Measurements from ENCODE around the gene EEFSEC. TPM values are rescaled to one million over a fixed set of nuclear protein-coding genes. Genes with fewer than 3 reads are reported as not detected.

The EEFSEC gene
- total RNA-seq, 1 experiment from 2014 or later = 37.7 TPM

DNA sequence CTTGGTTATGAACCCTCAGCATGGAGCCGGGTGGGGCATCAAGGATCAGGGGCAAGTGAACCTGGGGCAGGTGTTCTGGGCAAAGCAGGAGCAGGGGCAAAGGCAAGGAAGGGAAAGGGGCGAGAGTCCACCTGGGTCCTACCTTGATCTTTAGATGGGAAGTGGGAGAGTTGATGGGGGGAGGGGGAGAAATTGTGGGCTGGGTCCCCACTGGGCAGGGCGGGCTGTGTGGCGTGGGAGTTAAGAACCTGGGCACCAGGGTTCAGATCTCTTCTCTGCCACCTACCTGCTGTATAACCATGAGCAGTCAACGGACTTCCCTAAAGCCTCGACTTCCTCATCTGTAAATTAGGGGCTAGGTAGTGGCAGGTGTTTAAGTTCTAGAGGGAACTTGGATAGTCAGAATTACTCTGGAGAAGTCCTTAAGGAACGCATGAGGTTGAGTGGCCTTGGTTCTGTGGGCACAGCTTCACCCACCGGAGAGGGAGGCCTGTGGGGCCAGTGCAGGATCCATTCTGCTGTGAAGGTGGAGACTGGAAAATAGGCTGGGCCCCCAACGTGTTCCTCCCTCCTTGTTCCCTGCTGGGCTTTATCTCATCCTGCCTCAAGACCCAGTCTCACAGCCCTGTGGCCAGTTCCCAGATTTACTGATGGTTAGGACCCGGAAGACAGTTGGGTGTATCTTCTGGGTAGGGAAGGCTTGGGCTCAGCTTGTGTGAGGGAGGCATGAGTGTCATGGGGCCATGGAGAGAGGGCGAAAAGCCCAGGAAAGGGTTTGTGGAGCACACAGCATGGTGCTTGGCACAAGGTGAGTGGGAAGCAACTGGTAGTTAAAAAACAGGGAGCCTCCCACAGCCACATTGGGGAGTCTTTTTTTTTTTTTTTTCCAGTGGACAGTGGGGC is 90.6 kb downstream of the EEFSEC start:
- TF ChIP-seq, protein P1, sequence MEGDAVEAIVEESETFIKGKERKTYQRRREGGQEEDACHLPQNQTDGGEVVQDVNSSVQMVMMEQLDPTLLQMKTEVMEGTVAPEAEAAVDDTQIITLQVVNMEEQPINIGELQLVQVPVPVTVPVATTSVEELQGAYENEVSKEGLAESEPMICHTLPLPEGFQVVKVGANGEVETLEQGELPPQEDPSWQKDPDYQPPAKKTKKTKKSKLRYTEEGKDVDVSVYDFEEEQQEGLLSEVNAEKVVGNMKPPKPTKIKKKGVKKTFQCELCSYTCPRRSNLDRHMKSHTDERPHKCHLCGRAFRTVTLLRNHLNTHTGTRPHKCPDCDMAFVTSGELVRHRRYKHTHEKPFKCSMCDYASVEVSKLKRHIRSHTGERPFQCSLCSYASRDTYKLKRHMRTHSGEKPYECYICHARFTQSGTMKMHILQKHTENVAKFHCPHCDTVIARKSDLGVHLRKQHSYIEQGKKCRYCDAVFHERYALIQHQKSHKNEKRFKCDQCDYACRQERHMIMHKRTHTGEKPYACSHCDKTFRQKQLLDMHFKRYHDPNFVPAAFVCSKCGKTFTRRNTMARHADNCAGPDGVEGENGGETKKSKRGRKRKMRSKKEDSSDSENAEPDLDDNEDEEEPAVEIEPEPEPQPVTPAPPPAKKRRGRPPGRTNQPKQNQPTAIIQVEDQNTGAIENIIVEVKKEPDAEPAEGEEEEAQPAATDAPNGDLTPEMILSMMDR (IDR thresholded peaks at IDR 0.05; ENCODE audit: unreplicated experiment) = no peak
- H3K4me1 Mint-ChIP-seq (ENCODE audit: low read depth, unreplicated experiment) = no peaks in the 10 kb centered on the region
- peaks cover 6% of the 10 kb centered on the region for H3K36me3 Mint-ChIP-seq (ENCODE audit: insufficient read depth, unreplicated experiment)
- CTCF ChIA-PET = interaction anchor here (1.0 kb wide), 1 partner anchor 29 kb away, joined by 3 read pairs; no protein-coding TSS in a partner anchor
- H3K27ac Mint-ChIP-seq (ENCODE audit: unreplicated experiment) = no peak overlapping the region
- H3K9me3 Mint-ChIP-seq (ENCODE audit: low read depth, unreplicated experiment) = no peaks in the 10 kb centered on the region
- no peak overlapping the region for H3K4me3 Mint-ChIP-seq (ENCODE audit: low read depth, unreplicated experiment)
- no peak for DNase-seq
- intact Hi-C loops (cut with micrococcal nuclease; ENCODE audit: unreplicated experiment) = no loop called here
- H3K27me3 Mint-ChIP-seq (ENCODE audit: unreplicated experiment) = no peaks in the 10 kb centered on the region
- BruUV-seq (replicated peaks) = no TSS peak

GRCh38 chr3:128245460-128245859 is 92.2 kb downstream of the EEFSEC start:
- H3K27me3 Mint-ChIP-seq (ENCODE audit: unreplicated experiment) = no peaks in the 10 kb centered on the region
- no peak for DNase-seq
- TF ChIP-seq, protein P1 (IDR thresholded peaks at IDR 0.05; ENCODE audit: unreplicated experiment) = no peak
- no TSS peak for BruUV-seq (replicated peaks)
- H3K27ac Mint-ChIP-seq (ENCODE audit: unreplicated experiment) = no peak overlapping the region
- peaks cover 6% of the 10 kb centered on the region for H3K36me3 Mint-ChIP-seq (ENCODE audit: insufficient read depth, unreplicated experiment)
- intact Hi-C loops (cut with micrococcal nuclease; ENCODE audit: unreplicated experiment) = no loop called here
- no peaks in the 10 kb centered on the region for H3K9me3 Mint-ChIP-seq (ENCODE audit: low read depth, unreplicated experiment)
- H3K4me3 Mint-ChIP-seq (ENCODE audit: low read depth, unreplicated experiment) = no peak overlapping the region
- no peaks in the 10 kb centered on the region for H3K4me1 Mint-ChIP-seq (ENCODE audit: low read depth, unreplicated experiment)
- CTCF ChIA-PET = no interaction called here

GRCh38 chr3:128247666-128248409 is 94.6 kb downstream of the EEFSEC start:
- Mint-ChIP-seq H3K27ac (ENCODE audit: unreplicated experiment) (no peak overlapping the region), H3K36me3 (ENCODE audit: insufficient read depth, unreplicated experiment) (peaks cover 6% of the 10 kb centered on the region), H3K9me3 (ENCODE audit: low read depth, unreplicated experiment) (no peaks in the 10 kb centered on the region), H3K4me1 (ENCODE audit: low read depth, unreplicated experiment) (no peaks in the 10 kb centered on the region), H3K27me3 (ENCODE audit: unreplicated experiment) (no peaks in the 10 kb centered on the region), H3K4me3 (ENCODE audit: low read depth, unreplicated experiment) (no peak overlapping the region)
- DNase-seq = no peak
- CTCF ChIA-PET = no interaction called here
- BruUV-seq (replicated peaks) = no TSS peak
- TF ChIP-seq, protein P1 (IDR thresholded peaks at IDR 0.05; ENCODE audit: unreplicated experiment) = no peak
- intact Hi-C loops (cut with micrococcal nuclease; ENCODE audit: unreplicated experiment) = no loop called here

DNA sequence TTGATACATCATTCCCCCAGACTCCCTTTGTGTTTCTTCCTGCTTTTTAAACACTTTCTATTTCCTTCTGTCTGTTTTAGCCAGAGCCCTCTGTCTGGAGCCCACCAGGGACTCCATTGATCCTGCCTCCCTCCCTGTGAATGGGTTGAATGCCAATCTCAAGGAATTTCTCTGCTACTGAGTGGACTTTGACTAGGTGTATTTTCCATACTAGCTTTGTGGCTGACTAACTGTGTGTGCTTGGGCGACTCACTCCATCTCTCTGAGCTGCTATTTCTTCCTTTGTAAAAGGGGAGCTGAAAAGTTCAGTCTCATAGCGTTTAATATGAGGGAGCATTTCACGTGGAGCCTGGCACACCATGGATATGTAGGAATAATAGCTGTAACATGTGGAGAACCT is 98.8 kb downstream of the EEFSEC start:
- no peak for DNase-seq
- no TSS peak for BruUV-seq (replicated peaks)
- Mint-ChIP-seq H3K4me3 (ENCODE audit: low read depth, unreplicated experiment) (no peak overlapping the region), H3K27me3 (ENCODE audit: unreplicated experiment) (no peaks in the 10 kb centered on the region), H3K27ac (ENCODE audit: unreplicated experiment) (no peak overlapping the region), H3K4me1 (ENCODE audit: low read depth, unreplicated experiment) (no peaks in the 10 kb centered on the region), H3K36me3 (ENCODE audit: insufficient read depth, unreplicated experiment) (peaks cover 6% of the 10 kb centered on the region), H3K9me3 (ENCODE audit: low read depth, unreplicated experiment) (no peaks in the 10 kb centered on the region)
- TF ChIP-seq, protein P1 (IDR thresholded peaks at IDR 0.05; ENCODE audit: unreplicated experiment) = no peak
- intact Hi-C loops (cut with micrococcal nuclease; ENCODE audit: unreplicated experiment) = no loop called here
- CTCF ChIA-PET = no interaction called here

All from Calu3 (cell line).